GM12865 (cell line): ENCODE measurements around the gene ENPP1.
"Not testable (repeated sequence)": the region's sequence is repeated elsewhere in the genome, so short reads cannot be mapped to it uniquely, and the experiment has no call there.

ENCODE experiments used
- DNase-seq: peaks from one replicate; pipeline ENCODE4 v3.0.0; 2010; ENCODE audit warnings: low read depth
- H3K4me3 ChIP-seq: 2 replicates; pipeline ENCODE4 v1.5.1; 2011; ENCODE audit warnings: mild to moderate bottlenecking, low read depth, low read length, control low read depth
- TF ChIP-seq, protein P1 (sequence below): IDR thresholded peaks from 2 replicates; pipeline ENCODE4 v1.5.1; 2011; ENCODE audit warnings: low read length, control low read depth, low read depth, inconsistent platforms; ENCODE audit not compliant: insufficient read depth; ENCODE audit errors: missing control alignments

Gene ENPP1

DNA sequence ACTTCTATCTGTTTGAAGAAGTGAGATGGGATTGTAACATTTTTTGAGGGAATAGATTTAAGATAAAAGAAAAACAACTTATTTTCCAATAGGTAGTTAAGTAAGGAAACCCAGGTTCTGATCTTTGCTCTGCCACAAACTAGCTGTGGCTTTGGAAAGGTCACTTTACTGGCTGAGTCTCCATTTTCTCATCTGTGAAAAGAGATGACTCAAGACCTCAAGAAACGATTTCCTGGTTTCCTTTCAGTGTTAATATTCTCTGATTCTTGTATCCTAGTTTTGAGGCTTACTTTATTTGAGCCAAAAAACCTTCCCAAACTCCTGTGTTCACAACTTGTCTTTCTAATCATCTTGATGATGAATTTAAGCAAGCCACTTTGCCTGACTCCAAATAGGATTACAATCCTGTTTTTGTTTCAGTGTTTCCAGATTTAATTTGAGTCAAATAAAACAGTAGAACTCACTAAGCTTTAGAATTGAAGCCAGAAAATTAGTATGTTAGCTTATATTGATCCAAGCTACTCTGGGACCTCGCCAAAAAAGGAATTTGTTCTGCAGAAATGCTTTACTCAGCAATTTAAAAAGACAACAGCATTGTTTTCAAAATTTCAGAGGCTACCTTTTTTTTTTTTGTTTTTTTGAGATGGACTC is 51.1 kb downstream of the ENPP1 start:
- no peak for DNase-seq
- TF ChIP-seq, protein P1, sequence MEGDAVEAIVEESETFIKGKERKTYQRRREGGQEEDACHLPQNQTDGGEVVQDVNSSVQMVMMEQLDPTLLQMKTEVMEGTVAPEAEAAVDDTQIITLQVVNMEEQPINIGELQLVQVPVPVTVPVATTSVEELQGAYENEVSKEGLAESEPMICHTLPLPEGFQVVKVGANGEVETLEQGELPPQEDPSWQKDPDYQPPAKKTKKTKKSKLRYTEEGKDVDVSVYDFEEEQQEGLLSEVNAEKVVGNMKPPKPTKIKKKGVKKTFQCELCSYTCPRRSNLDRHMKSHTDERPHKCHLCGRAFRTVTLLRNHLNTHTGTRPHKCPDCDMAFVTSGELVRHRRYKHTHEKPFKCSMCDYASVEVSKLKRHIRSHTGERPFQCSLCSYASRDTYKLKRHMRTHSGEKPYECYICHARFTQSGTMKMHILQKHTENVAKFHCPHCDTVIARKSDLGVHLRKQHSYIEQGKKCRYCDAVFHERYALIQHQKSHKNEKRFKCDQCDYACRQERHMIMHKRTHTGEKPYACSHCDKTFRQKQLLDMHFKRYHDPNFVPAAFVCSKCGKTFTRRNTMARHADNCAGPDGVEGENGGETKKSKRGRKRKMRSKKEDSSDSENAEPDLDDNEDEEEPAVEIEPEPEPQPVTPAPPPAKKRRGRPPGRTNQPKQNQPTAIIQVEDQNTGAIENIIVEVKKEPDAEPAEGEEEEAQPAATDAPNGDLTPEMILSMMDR: no peak
- H3K4me3 ChIP-seq: no peak overlapping the region

DNA sequence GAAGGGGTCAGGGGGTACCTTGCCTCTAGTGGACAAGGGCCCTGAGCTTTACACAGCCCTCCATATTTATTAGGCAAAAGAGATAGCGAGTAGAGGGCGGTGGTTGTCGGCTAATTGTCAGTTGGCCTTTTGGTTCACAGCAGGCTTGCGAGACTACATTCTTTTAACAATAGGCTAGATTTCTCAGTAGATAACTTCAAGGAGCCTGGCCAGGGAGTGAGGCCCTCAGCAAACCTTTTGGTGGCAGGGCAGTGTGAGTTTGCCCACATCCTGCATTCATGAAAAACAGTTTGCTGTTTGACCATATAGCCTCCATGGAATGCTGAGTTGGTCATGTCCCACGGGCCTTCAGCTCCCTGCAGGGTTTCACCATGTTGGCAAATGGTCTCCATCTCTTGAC is 51.8 kb downstream of the ENPP1 start:
- not testable (repeated sequence) for DNase-seq, H3K4me3 ChIP-seq

DNA sequence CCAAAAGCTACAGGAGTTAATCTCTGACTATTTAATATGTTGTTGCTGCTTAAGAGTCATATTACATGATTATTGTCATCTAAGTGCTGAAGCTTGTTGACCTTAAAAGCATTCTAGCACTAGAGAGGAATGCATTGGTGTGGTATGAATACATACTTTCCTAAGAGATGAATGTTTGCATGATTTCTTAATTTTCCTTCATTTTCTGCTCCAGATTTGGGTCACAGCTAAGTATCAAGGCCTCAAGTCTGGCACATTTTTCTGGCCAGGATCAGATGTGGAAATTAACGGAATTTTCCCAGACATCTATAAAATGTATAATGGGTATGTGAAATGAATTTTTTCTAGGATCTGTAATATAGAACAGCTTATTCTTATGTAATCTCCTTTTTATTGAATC is 53.6 kb downstream of the ENPP1 start:
- DNase-seq: no peak
- H3K4me3 ChIP-seq: no peak overlapping the region
- TF ChIP-seq, protein P1: no peak

DNA sequence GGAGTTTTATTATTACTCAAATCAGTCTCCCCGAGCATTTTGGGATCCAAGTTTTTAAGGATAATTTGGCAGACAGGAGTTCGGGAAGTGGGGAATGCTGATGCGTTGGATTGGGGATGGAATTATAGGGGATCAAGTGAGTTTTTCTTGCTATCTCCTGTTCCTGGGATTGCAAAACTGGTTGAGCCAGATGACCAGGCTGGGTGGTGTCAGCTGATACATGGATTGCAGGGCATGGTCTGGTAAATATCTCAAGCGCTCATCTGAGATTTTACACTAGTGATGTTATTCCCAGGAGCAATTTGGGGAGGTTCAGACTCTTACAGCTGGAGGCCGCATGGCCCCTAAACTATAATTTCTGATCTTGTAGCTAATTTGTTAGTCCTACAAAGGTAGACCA is 54.7 kb downstream of the ENPP1 start:
- no peak for DNase-seq
- no peak overlapping the region for H3K4me3 ChIP-seq
- TF ChIP-seq, protein P1: no peak

DNA sequence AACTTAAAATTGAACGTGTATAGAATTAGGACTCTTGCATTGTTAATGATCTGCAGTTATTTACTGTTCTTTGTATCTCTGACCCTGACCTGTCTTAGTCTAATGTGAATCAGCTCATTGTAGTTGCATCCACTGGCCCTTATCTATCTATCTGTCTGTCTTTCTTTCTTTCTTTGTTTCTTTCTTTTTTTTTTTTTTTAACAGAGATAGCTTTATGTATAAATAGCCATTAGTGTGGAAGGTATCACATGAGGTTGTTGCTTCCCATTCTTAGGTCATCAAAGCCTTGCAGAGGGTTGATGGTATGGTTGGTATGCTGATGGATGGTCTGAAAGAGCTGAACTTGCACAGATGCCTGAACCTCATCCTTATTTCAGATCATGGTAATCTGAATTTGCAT is 59.9 kb downstream of the ENPP1 start:
- H3K4me3 ChIP-seq: no peak overlapping the region
- TF ChIP-seq, protein P1: no peak

DNA sequence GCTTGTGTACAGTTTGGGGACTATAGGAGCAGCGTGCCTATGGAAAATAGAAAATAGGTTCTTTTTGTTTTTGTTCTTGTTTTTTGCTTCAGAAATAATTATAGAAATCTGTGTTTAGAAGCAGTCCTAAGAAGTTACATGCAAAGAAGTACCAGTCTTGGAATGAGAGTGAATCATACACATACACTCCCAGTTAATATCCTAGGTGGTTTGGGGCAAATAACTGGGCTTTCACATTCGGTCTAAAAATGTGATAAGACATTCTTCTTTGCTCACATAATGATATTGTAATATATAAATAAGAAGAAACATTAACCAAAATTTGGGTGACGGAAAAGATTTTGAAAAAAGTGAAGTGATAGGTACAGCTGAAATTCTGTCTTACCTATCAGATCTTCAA is 61.0 kb downstream of the ENPP1 start:
- TF ChIP-seq, protein P1: no peak
- no peak overlapping the region for H3K4me3 ChIP-seq
- no peak for DNase-seq

More for the DNA sequence above, 59.9 kb downstream of the ENPP1 start:
- DNase-seq: no peak

DNA sequence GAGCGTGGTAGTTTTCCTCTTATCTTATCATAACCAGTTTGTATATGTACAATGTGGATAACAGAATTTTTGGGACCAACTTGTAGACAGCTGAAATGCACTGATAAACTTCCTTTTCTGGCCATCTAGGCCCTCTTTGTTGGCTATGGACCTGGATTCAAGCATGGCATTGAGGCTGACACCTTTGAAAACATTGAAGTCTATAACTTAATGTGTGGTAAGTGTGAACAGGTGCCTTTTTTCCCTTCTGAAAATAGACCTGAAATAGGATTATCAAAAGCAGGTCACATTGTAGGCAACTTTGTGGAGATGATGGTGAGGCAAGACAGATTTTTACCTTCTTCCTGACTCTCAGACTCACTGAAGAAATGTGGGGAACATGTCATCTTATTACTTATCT is 67.8 kb downstream of the ENPP1 start:
- no peak overlapping the region for H3K4me3 ChIP-seq
- TF ChIP-seq, protein P1: no peak
- no peak for DNase-seq
